ENCODE measurements around the gene ORAI2.

DNA sequence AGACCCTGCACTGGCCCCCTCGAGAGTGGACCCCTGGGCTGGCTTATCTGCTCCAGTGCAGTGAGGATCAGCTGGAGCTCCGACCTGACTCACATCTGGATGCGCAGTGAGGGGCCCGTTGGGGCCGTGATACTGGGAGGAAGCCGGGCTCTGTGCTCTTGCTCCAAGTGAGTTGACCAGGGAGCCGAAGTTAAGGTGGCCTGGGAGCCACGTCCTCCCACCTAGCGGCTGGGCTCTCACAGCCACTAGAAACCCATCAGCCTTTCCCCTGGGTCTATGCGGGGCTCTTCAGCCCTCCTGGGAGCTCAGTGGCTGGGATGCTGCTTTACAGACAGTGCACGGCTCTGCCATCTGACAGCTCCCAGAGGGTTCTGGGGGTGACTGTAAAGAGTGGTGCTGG lies 22.2 kb downstream of the ORAI2 start:
- TF ChIP-seq CTCF (IDR thresholded peaks at IDR 0.05) (no peak), POLR2AphosphoS5 (IDR thresholded peaks at IDR 0.05) (no peak), POLR2A (IDR thresholded peaks at IDR 0.05) (no peak)
